GM18861 (cell line): ENCODE results near the gene IRAK1.
"Not testable (repeated sequence)": the region's sequence is repeated elsewhere in the genome, so short reads cannot be mapped to it uniquely, and the experiment has no call there.

ENCODE experiments used
- ATAC-seq: cut with Tn5 transposase; IDR thresholded peaks from one replicate; pipeline ENCODE4 v1.9.1; 2021; ENCODE audit not compliant: unreplicated experiment

IRAK1 gene

DNA sequence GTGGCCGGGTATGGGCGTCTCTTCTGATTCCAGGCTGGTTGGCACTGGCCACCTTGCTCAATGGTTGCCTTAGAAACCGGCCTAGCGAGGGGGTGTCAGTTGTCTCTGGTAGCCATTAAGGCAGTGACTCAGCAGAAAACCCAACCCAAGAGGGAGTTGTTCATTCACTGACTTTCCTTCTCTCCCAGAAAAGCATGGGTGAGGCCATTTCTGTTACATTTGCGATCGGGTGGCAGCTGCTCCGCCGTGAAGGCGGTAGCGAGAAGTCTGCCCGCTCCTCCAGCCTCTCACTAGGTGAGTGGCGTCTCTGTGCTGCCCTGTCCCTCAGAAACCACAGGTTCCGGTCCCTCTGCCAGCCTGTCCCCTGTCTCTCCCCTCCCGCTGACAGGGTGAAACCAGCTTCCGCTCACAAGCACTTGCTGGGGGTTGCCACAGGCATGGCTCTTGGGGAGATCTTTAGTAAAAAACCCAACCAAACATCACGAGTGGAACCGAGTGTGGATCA lies 17.4 kb downstream of the IRAK1 start:
- ATAC-seq, result no peak

DNA sequence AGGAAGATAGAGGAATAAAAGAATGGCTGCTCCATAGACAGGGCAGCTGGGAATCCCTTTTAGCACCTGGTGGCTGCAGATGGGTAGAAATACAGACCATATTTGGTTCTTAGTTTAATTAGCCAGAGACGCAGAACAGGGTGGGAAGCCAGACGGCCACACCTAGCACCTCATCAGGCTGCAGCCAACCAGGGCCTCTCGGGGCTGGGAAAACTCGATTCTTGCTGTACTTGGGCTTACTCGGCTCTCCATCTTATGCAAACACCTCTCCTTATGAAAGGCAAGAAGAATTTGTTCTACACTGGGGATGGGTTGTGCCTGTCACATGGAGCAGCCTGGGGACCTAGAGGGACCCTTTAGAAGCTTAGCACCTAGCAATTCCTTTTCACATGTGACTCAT lies 19.7 kb downstream of the IRAK1 start:
- ATAC-seq, result no peak

DNA sequence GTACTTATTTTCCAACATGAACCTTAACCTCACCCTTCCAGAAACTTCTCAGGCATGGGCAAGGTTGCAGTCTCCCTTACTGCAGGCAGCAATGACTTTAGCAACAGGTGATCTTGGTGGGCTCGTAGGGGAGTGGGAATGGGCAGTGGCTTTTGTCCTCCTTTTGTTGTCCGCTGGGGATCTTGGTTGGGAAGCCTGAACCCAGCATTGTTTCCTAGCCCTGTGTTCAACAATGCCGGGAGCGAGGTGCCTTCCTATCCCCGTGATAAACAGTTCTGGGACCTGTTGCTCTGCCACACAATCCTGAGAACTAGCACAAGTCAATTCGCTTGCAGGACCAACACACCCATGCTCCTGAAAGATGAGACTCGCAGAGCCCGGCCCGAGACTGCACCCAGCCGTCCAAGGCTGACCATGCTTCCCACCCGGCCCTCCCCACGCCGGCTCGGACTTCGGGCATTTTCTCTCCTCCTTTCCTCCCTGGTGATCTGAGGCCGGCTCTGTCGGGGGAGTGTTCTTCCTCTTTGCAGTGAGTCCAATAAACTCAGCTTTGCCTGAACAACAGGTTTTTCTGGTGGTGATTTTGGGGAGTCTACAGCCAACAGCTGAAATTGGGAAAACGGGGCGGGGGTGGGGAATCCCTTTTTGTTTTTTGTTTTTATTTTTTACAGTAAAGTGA lies 20.2 kb downstream of the IRAK1 start:
- no peak for ATAC-seq

DNA sequence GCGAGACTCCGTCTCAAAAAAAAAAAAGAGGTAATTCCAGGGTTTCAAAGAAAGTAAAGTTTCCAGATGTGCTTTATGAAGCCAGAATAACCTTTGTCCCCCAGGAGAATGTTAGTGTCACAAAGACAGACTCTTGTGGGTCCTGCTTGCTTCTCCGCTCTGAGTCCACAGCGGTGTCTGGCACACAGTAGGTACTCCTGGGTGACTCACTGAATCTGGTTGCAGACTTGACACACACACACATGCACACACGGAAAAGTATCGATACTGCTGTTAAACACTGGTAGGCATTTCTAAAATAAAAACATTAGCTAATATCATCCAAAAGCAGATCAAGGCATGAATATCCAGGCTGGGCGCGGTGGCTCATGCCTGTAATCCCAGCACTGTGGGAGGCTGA lies 24.2 kb downstream of the IRAK1 start:
- ATAC-seq, result no peak

DNA sequence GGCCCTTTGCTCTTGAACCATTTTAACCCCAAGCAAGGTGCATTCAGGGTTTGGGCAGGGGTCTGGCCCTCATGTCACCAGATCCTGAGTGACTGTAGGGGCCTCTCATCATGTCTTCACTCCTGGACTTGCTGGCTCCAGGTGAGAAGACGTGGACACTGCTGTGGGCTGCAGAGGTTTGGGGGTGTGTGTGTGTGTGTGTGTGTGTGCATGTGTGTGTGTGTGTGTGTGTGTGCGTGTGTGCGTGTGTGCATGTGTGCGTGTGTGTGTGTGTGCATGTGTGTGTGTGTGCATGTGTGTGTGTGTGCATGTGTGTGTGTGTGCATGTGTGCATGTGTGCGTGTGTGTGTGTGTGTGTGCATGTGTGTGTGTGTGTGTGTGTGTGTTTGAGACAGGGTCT lies 25.3 kb downstream of the IRAK1 start:
- ATAC-seq, result not testable (repeated sequence)

DNA sequence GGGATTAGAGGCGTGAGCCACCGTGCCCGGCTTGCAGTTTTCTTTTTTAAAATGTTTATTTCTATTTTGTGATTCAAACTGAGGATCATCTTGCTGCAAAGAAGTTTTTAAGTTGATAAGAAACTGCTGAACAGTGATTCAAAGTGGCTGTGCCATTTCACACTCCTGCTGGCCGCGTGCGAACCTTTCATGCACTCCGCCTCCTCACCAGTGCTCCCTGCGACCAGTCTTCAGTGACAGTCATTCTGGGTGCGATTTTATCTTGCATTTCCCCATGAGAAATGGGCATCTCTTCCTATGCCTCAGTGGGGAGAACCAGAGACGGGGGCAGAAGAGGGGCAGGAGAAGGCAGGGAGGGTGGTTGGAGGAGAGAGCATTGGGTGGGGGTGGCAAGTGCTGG lies 25.7 kb downstream of the IRAK1 start:
- ATAC-seq, result no peak

DNA sequence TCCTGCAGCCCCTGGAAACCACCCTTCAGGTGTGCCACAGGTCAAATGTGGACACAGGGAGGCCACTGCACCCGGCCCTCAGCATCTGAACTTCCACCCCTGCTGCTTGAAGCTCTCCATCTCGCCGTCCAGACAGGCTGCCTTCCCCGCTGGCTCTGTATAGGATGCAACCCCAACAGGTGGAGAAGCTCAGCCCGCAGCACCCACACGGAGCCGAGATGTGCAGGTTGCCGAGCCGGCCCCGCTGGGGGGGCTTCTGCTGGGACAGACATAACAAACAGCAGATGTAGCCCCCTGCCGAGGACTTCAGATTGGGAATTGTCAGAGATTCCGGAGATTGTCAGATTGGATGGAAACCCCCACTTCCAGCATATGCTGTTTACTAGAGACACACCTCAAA lies 26.6 kb downstream of the IRAK1 start:
- no peak for ATAC-seq

DNA sequence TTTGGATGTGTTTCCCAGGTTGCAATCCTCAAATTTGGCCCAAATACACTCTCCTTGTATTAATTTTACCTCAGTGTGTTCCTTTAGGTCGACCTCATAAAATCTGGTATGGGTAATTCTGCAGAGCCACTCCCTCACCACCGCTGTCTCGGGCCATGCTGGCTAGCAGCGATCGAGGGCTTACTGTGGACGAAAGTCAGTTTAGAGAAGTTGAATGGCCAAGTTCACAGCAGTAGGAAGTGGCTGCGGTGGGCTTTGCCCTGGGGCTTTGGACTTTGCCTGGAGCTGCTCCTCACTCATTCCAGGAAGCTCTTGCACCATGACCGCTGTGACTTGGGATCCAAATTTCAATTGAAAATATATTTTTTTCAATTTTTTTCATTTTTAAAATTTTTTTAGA lies 27.5 kb downstream of the IRAK1 start:
- no peak for ATAC-seq

DNA sequence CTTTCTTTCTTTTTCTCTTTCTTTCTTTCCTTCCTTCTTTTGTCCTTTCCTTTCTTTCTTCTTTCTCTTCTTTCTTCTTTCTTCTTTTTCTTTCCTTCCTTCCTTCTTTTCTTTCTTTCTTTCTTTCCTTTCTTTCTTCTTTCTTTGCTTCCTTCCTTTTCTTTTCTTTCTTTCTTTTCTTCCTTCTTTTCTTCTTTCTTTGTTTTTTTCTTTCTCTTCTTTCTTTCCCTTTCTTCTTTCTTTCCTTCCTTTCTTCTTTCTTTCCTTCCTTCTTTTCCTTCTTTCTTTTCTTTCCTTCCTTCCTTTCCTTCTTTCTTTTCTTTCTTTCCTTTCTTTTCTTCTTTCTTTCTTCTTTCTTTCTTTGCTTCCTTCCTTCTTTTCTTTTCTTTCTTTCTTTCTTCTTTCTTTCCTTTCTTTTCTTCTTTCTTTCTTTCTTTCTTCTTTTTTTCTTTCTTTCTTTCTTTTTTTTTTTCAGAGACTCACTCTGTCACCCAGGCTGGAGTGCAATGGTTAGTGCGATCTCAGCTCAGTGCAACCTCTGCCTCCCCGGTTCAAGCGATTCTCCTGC lies 28.6 kb downstream of the IRAK1 start:
- no peak for ATAC-seq

DNA sequence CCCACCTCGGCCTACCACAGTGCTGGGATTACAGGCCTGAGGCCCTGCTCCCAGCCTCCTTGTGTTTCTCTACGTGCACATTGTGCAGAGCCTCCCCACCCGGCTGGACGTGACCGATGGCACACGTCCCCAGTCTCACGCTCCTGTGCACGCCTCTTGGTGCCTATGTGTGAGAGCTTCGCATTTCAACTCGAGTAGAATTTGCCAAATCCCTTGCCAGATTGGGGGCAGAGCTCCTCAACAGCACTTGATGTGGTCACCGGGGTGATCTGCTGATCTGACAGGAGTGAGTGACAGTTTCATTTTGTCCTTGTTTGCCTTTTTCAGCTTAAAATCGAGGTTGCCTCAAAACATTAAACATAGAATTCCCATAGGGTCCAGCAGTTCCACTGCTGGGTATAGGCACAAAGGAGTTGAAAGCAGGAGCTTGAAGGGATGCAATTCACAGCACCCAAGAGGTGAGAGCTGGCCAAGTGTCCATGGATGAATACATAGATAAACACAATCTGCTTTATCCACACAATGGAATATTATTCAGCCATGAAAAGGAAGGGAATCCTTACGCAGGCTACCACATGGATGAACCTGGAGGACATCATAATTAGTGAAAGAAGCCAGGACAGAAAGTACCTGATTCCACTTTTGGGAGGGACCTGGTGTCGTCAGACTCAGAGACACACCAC lies 29.6 kb downstream of the IRAK1 start:
- ATAC-seq, result no peak

DNA sequence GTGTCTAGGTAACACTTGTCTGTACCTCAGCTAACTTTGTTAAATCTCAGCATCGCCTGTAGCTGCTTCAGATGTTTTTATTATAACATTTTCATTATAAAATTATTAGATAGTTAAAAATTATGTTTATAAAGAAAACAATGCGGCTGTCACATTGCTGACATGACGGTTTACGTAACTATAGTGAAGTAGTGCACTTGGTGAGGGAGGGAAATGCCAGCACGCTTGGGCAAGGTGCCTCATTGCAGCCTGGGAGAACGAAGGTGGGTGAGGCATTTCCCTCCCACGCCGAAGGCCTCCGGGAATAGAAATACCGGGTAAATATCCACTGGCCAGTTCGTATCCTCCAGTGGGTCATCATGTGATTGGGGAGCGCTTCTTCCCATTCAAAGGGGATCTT lies 31.2 kb downstream of the IRAK1 start:
- no peak for ATAC-seq

DNA sequence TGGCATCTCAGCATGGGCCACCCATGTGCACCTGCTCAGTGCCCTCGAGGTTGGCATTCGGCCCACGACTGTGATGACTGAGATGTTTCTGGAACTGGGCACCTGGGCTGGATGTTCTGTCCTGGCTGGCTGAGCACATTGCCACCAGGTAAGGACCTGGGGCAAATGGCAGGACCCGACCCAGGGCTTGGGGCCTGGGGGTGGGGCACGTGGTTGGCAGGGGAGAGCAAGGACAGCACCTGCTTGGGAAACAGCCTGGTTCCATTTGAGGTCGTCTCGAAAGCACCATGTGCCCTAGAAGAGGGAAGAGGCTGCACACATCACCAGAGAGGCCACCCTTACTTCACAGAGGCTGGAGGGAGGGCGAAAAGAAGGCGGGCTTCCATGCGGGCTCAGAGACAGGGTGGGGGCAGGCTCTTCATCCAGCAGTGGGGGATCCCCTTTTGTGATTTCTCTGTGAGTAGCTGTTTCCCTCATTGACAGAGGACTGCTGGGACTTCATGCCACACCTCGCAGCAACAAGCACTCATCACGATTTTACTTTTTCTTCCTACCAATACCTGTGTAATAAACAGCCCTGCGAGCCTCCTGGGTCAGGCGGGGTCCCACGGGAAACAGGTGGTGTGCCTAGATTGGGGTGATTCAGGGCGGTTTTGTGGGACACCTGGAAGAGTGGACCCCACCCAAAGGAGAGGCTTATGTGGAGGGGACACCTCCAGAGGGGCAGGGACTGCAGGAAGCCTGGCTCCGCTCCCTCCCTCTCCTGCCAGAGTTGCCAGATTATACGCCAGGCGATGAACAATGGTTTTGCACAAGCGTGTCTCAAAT lies 35.1 kb downstream of the IRAK1 start:
- no peak for ATAC-seq

DNA sequence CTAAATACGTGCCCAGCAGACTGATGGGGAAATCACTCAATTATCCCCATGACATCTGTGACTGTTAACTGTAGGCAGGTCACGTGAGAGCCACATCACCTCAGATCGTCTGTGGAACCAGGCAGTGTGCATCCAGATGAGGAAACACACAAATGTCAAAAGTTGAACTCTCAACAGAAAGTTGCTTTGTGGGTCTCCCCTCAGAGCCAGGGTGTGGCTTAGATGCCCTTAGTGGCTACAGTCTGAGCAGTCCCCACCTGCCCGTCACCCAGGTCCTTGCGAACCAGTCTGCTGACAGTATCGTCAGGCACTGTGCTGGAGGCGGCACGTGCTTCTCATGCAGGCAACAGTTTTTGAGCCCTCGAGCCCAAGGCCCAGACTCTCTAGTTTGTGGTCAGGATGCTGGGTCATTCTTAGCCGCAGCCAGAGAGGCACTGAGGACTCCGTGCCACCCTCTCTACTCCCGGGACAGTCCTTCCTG lies 36.3 kb downstream of the IRAK1 start:
- no peak for ATAC-seq

DNA sequence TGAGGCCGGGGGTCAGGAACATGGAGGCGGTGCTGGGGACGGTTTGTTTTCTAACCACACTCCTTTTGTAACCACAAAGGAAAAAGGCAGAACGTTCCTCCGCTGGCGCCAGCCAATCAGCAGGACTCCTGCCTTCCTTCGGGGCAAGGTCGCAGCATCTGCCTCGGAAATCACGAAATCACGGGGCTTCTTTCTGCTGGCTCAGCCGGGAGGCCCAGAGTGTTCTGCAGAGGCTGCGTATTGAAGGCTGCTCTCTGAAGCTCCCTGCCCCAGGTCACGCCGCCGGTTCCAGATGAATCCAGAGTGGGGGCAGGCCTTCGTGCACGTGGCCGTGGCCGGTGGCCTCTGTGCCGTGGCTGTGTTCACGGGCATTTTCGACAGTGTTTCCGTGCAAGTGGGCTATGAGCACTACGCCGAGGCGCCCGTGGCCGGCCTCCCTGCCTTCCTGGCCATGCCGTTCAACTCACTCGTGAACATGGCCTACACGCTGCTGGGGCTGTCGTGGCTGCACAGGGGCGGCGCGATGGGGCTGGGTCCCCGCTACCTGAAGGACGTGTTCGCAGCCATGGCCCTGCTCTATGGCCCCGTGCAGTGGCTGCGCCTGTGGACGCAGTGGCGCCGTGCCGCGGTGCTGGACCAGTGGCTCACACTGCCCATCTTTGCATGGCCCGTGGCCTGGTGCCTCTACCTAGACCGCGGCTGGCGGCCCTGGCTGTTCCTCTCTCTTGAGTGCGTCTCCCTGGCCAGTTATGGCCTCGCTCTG lies 37.8 kb downstream of the IRAK1 start:
- no peak for ATAC-seq

DNA sequence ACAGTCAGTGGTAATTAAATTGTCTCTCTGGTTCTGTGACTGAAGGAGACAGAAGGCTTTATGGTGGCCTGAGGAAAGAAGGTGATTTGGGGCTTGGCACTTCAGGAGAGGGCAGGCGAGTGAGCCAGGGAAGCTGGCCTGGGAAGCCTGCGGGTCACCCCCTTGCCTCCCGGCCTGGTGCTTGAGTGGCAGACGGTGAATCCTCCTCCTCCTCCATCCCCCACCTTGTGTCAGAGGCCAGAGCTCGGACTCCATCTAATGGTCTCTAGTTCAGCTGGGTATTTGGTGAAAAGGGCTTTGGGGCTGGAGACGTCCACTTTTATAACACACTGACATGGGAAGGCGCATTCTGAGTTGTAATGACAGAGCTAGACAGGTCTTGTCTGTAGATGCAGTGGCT lies 38.5 kb downstream of the IRAK1 start:
- no peak for ATAC-seq

DNA sequence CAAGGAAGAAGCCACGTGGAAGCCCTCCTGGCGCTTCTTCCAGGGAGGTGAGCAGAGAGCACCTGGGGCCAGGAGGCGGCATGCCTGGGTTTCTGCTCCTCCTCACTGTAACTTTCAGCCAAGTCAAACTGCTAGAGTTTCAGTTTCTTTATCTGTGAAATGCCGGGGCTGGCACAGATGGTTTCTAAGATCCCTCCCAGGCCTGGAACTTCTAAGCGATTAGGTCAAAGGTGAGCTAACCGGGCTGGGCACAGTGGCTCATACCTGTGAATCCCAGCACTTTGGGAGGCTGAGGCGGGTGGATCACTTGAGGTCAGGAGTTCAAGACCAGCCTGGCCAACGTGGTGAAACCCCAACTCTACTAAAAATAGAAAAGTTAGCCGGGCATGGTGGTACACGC lies 39.3 kb downstream of the IRAK1 start:
- not testable (repeated sequence) for ATAC-seq

DNA sequence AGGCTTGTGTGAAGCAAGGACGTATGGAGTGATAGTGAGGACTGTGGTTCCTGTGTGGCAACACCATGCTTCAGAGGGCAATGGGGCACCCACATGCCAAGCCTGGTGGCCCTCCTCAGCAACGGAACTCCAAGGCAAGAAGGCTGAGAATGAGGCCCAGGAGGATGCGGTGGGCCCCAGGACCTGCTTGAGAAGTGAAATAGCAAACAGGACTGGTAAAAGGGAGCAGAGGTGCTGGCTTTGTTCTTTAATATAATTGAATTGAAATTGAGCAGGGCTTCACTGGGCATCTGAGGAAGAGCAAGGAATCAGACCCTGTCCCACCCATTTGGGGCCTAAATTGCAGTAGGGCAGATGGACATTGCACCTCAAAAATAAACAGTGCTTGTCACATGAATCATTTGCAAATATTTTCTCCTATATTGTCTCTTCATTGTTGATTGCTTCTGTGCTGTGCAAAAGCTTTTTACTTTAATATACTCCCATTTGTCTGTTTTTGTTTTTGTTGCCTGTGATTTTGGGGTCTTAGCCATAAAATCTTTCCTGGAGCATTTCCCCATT lies 44.9 kb downstream of the IRAK1 start:
- ATAC-seq, result no peak

DNA sequence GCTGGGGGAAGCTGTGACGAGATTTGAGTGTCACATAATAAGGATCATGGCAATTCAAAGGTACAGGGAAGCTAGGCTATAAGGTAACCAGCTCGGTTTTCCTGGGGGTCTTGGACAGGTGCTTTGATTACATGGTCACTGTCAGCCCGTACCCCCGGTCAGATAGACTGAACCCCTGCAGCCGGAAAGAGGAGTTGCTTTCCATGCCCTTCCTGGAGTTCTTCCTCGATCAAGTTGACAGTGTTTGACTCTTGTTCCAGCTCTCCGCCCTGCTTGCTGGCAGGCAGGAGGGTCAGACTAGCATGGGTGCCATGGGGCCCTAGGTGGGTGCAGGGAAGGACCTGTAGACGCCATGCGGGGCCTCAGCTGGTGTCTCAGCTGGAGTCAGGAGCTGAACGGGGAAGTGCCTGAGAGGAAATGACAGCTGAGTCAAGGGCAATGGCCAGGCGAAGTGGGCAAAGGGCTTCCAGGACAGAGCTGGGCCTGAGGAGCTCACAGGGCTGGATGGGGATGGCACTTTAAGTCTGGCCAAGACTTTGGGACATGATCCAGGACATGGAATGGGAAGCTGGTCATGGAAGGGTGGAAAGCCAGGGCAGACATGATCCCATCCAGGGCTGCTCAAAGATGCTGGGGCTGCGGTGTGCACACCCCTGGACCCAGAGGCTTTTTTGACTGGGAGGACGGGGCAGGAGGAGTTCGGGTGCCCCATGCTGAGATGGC lies 45.5 kb downstream of the IRAK1 start:
- ATAC-seq, result no peak

DNA sequence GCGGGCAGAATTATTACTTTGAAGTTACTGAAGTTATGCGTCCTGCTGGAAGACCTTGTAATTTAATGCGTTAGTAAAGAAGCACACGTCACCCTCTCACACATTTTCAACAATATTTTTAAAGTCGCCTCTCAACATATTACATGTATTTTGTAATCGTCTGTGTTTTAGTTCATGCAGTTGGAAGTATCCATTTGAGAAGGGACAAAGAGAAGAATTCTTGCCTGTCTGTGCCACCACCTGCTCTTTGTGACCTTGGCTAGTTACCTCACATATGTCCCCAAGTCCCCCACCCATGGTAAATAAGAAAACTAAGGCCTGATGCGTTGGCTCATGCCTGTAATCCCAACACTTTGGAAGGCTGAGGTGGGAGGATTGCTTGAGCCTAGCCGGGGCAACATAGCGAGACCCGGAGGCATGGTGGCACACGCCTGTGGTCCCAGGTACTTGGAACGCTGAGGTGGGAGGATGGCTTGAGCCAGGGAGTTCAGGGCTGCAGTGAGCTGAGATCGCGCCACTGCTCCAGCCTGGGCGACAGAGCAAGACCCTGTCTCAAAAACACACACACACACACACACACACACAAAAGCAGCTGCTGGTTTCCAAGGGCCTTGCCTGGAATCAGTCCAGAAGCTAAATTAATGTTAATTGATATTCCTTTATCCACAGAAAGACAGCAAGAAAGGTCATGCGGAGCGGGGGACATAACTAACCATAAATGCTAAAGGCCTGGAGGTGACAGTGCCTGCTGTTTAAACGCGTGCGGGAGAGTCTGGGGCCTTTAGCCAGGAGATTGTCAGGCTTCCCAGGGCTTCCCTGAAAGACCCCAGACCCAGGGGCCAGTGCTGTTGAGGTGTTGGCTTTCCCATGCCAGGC lies 46.3 kb downstream of the IRAK1 start:
- ATAC-seq, result no peak
